NCI-H2196 treated with DMSO at 0.1 percent for 48 hours (cell line): Measurements from ENCODE around the gene SCO2.
"Not testable (repeated sequence)": the region's sequence is repeated elsewhere in the genome, so short reads cannot be mapped to it uniquely, and the experiment has no call there.

ENCODE experiments used
- DNase-seq: peaks from one replicate; lab custom pipeline; 2025; ENCODE audit not compliant: unreplicated experiment; lab: John Stamatoyannopoulos, UW

Gene SCO2

GRCh38 chr22:50551160-50551752, 25.9 kb upstream of the SCO2 start:
- DNase-seq = no peak

GRCh38 chr22:50550395-50550794, 25.0 kb upstream of the SCO2 start:
- no peak for DNase-seq

DNA sequence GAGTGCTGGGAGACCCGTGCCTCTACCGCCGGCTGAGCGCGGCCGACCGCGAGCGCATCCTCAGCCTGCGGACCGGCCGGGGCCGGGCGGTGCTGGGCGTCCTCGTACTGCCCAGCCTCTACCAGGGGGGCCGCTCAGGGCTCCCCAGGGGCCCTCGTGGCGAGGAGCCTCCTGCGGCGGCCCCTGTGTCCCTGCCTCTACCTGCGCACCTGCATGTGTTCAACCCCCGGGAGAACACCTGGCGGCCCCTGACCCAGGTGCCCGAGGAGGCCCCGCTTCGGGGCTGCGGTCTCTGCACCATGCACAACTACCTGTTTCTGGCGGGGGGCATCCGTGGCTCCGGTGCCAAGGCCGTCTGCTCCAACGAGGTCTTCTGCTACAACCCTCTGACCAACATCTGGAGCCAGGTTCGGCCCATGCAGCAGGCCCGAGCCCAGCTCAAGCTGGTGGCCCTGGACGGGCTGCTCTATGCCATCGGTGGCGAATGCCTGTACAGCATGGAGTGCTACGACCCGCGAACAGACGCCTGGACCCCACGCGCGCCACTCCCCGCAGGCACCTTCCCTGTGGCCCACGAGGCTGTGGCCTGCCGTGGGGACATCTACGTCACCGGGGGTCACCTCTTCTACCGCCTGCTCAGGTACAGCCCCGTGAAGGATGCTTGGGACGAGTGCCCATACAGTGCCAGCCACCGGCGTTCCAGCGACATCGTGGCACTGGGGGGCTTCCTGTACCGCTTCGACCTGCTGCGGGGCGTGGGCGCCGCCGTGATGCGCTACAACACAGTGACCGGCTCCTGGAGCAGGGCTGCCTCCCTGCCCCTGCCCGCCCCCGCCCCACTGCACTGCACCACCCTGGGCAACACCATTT, 23.8 kb upstream of the SCO2 start:
- no peak for DNase-seq

GRCh38 chr22:50548040-50548920, 22.9 kb upstream of the SCO2 start:
- DNase-seq = no peak

DNA sequence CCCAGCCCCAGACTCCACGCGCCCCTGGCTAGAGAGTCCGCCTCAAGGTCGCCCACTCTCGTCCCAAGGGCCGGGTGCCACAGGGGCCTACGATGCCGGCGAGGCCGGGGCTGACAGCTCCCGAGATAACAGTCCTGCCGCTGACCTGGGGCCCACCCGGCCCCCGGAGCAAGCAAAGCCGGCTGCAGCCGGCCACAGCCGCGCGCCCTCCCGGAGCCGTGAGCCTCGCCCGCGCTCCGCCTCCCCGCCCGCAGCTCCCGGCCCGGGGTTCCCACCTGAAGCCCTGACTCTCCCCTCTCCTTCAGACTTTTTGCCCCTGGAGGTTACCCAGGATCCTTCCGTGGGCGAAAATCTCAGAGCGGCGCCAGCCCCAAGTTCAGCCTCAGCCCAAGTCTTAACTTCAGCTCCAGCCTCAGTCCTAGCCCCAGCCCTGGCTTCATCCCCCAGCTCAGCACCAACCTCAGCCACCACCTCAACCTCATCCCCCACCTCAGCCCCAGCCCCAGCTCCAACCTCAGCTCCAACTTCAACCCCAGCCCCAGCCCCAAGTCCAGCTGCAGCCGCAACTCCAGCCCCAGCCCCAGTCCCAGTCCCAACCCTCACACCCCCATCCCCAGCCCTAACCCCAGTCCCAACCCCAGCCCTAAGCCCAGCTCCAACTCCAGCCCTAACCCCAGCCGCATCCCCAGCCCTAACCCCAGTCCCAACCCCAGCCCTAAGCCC, 22.0 kb upstream of the SCO2 start:
- no peak for DNase-seq

- no peak for DNase-seq
These were observed 21.2 kb upstream of the SCO2 start for GRCh38 chr22:50546326-50547262.

GRCh38 chr22:50545522-50546325, 20.3 kb upstream of the SCO2 start, which contains the start of gene KLHDC7B:
Gene KLHDC7B, plus strand, starts transcription at chr22:50545899. Its CDS starts 345 bp downstream, at chr22:50546244.
- no peak for DNase-seq

DNA sequence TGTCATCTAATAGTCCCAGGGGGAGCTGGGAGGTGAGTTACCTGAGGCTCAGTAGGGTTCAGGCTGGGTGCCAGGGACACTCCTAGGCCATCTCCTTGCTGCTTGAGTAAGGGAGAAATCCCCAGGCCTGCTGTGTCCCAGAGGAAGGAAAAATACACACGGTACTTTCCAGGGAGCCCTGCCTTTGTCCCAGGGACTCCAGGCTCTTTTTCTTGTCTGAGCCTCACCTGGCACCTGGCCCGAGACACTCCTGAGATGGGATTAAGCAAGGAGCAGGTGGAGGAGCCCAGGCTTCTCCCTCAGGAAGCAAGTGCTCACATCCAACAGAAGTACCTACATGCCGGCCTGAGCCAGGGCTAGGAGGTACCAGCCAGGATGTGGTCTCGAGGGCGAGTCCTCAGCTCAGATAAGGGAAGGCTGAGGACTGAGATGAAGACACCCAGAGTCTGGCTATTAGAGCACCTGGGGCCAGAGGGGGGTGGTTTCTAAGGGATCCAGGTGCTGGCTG, 19.4 kb upstream of the SCO2 start:
- DNase-seq = no peak

DNA sequence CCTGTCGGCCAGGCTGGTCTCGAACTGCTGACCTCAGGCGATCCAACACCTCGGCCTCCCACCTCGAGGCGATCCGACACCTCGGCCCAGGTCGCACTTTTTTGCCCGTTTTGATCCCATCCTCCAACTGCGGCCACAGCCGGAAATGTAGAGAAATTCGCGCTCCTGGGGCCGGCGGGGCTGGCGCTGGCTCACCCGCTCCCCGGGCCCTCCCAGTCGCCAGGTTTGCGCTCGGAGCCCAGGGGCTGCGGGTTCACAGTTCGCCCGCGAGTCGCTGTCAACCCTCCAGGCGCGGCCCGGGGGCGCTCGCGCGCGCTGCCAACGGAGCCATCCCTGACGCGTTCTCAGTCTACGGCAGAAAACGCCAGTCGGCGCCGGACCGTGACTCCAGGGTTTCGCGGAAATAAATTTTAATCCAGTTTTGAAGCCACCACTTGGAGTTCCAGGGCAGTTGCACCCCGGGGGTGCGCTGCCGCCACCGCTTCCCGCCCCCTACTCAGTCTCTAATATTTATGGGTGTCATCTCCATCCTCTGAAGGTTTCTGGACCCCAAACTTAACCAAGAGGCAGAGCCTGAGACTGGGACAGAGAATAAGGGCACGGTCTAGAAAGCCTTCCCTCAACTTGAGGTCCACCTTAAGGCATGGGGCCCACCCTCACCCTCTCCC, 18.8 kb upstream of the SCO2 start:
- DNase-seq = no peak

DNA sequence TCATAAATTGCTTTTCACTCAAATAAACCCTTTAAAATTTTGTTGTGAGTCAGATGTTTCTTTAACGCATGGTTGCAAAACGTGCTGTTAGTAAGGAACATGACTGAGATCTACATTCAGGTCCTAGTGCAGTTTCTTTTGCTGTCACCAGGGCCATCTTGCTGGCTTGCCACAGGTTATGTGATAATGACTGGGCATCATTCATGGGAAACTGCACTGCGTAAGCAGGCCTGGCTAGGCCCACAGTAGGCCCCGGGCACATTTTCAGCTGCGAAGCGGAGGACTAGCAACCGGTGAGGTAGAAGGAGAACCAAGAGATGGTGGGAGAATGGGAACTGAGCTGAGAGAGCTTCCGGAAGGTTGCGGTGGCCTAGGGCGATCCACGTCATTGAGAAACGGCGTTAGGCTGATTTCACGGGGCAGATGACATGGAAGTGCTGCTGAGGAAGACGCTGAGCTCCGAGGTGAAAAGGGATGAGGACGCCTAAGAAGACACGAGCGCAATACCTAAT, 17.1 kb upstream of the SCO2 start:
- DNase-seq = no peak

DNA sequence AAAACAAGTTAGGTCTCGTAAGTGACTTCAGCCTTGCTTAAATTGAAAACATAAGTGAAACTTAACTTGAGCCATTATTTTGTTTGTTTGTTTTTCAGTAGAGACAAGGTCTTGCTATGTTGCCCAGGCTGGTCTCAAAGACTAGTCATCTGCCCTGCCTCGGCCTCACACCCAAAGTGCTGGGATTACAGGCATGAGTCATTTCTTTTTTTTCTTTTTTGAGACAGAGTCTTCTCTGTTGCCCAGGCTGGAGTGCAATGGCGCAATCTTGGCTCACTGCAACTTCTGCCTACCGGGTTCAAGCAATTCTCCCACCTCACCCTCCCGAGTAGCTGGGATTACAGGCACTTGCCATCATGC, 16.2 kb upstream of the SCO2 start:
- not testable (repeated sequence) for DNase-seq

DNA sequence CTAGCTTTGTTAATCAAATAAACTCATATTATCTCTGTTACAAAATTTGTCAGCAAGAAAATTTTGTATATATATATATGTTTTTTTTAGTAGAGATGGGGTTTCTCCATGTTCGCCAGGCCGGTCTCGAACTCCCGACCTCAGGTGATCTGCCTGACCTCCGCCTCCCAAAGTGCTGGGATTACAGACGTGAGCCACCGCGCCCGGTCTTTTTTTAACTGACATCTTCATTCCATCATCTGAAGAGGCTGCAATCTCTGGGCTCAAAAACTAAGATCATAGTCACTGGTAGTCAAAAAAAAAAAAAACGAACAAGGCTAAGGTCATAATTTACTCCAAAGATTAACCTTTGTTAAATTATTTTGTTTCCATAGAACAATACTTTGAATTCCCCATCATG, 15.0 kb upstream of the SCO2 start:
- no peak for DNase-seq

DNA sequence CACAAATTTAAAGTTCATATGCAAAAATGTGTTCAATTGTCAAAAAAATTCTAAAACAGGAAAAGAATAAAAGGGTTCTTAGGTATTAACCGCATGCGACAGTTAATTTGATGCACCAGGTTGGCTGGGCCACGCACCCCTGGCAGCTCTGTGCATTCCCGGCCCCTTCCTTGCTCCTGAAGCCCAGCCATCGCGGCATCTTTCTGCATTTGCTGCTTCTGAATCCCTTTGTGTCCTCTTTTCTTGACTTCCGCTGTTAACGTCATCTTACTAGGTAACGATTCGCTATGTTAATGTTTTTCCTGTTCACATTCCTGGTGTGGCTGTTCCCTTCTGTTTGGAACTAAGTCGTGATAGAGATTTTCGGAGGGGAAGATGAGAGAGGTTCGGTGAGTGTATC, 12.4 kb upstream of the SCO2 start:
- no peak for DNase-seq

GRCh38 chr22:50536226-50536625, 10.8 kb upstream of the SCO2 start:
- DNase-seq = no peak

GRCh38 chr22:50535113-50535512, 9.7 kb upstream of the SCO2 start:
- DNase-seq = no peak

DNA sequence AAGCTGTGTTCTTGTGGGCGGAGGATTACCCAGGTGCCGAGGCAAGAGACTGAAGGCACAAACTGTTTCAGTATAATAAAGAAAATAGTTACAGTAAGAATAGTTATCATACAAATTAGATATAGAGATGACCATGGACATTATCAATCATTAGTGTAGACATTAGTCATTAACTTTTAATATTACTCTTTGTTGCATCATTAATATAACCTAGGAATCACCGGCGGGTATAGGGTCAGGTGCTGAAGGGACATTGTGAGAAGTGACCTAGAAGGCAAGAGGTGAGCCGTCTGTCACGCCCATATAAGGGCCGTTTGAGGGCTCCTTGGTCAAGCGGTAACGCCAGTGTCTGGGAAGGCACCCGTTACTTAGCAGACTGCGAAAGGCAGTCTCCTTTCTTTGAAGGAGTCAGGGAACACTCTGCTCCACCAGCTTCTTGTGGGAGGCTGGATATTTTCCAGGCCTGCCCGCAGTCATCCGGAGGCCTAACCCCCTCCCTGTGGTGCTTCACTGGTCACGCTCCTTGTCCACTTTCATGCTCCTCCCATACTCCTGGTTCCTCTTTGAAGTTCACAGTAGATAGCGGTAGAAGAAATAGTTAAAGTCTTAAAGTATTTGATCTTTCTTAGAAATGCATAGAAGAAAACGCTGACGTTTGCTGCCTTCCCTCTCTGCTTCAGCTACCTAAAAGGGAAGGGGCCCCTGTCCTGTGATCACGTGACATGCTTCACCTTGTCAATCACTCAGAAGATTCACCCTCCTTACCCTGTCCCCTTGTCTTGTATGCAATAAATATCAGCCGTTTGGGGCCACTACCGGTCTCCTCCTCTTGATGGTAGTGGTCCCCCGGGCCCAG, 8.7 kb upstream of the SCO2 start:
- DNase-seq = not testable (repeated sequence)
